Hepatic stellate cell (primary cell): ENCODE data around the gene GPR156.
"Not testable (repeated sequence)": the region's sequence is repeated elsewhere in the genome, so short reads cannot be mapped to it uniquely, and the experiment has no call there.

ENCODE experiments used
- DNase-seq: peaks from one replicate; pipeline ENCODE4 v3.0.0; 2011; ENCODE audit warnings: low spot score

Gene GPR156

GRCh38 chr3:120284747-120285507 is at the start of gene GPR156:
TSS of gene GPR156 (minus strand) at chr3:120285222. CDS start at chr3:120244098, 41,124 bp downstream.
- DNase-seq: peak; percentile 45

- no peak for DNase-seq
These were observed 47.6 kb upstream of the GPR156 start for GRCh38 chr3:120332646-120333045.

- no peak for DNase-seq
These were observed 46.1 kb upstream of the GPR156 start for GRCh38 chr3:120331076-120331475.

GRCh38 chr3:120326784-120327183 is 41.8 kb upstream of the GPR156 start:
- DNase-seq: no peak

GRCh38 chr3:120324190-120324589 is 39.2 kb upstream of the GPR156 start:
- DNase-seq: no peak

GRCh38 chr3:120323761-120324160 is 38.7 kb upstream of the GPR156 start:
- DNase-seq: not testable (repeated sequence)

- DNase-seq: no peak
These were observed 27.1 kb upstream of the GPR156 start for GRCh38 chr3:120311863-120312794.

- no peak for DNase-seq
These were observed 21.8 kb upstream of the GPR156 start for GRCh38 chr3:120306519-120307455.

- DNase-seq: no peak
These were observed 19.6 kb upstream of the GPR156 start for GRCh38 chr3:120304616-120305015.

- no peak for DNase-seq
These were observed 17.3 kb upstream of the GPR156 start for GRCh38 chr3:120302361-120302760.

GRCh38 chr3:120300971-120301370 is 15.9 kb upstream of the GPR156 start:
- DNase-seq: no peak

GRCh38 chr3:120299403-120299802 is 14.4 kb upstream of the GPR156 start:
- DNase-seq: no peak

- DNase-seq: no peak
These were observed 14.0 kb upstream of the GPR156 start for GRCh38 chr3:120298996-120299395.

GRCh38 chr3:120291552-120291951 is 6.5 kb upstream of the GPR156 start:
- DNase-seq: not testable (repeated sequence)

GRCh38 chr3:120289636-120290035 is 4.6 kb upstream of the GPR156 start:
- DNase-seq: no peak

- no peak for DNase-seq
These were observed 1.4 kb upstream of the GPR156 start for GRCh38 chr3:120286465-120286864.

- DNase-seq: no peak
These were observed 453 bp upstream of the GPR156 start for GRCh38 chr3:120285508-120285841.

- DNase-seq: no peak
These were observed 3.8 kb downstream of the GPR156 start for GRCh38 chr3:120281261-120281660.

- no peak for DNase-seq
These were observed 4.5 kb downstream of the GPR156 start for GRCh38 chr3:120280566-120280965.

GRCh38 chr3:120280026-120280425 is 5.0 kb downstream of the GPR156 start:
- DNase-seq: no peak

- no peak for DNase-seq
These were observed 8.3 kb downstream of the GPR156 start for GRCh38 chr3:120276767-120277166.

- DNase-seq: no peak
These were observed 9.4 kb downstream of the GPR156 start for GRCh38 chr3:120275618-120276017.
